ENCODE measurements around the gene STXBP2. TPM values are rescaled to one million over a fixed set of nuclear protein-coding genes. Genes with fewer than 3 reads are reported as not detected.

STXBP2 gene
- total RNA-seq, 1 experiment from 2014 or later = 94.4 TPM

DNA sequence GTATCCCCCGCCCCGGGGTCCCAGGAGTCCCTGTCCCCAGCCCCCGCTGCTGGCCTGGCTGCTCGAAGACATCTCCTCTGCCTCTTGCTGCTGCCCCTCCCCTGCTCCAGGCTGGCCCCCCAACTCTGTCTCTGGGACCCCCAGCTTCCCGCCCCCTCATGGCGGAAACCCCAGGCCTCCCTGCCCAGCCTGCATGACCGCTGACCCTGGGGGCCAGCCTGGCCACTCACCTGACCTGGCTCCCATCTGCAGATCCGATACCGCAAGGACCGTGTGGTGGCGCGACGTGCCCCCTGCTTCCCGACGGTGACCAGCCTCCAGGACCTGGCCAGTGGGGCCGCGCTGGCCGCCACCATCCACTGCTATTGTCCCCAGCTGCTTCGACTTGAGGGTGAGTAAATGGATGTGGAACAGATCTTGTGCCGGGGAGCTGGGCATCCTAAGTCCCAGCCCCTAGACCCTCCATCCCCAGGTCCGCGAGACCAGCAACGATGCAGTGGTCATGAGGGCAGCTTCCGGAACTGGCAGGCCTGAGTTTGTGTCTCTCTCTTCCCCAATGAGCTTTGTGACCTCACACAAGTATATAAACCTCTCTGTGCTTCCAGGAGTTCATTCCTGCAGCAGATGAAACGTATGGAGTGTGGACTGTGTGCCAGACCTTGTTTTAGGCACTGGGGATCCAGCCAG is 28.9 kb upstream of the STXBP2 start:
- no peak for DNase-seq (ENCODE audit: unreplicated experiment)
- H3K36me3 Mint-ChIP-seq (ENCODE audit: insufficient read depth, unreplicated experiment) = peaks cover 22% of the 10 kb centered on the region
- no TSS peak for BruUV-seq (replicated peaks)
- H3K4me3 Mint-ChIP-seq (ENCODE audit: unreplicated experiment) = no peak overlapping the region
- H3K27ac Mint-ChIP-seq (ENCODE audit: low read depth, unreplicated experiment) = no peak overlapping the region
- ChIA-PET CTCF (interaction anchor here (0.7 to 1.2 kb wide), 2 partner anchors 15 to 40 kb away, joined by 4 to 8 read pairs; no protein-coding TSS in a partner anchor), POLR2A (interaction anchor here (1.1 to 1.2 kb wide), 2 partner anchors 12 to 22 kb away, joined by 3 read pairs; partner anchors contain the start of genes PET100 and XAB2)
- H3K4me1 Mint-ChIP-seq (ENCODE audit: insufficient read depth, unreplicated experiment) = no peaks in the 10 kb centered on the region
- TF ChIP-seq, protein P1, sequence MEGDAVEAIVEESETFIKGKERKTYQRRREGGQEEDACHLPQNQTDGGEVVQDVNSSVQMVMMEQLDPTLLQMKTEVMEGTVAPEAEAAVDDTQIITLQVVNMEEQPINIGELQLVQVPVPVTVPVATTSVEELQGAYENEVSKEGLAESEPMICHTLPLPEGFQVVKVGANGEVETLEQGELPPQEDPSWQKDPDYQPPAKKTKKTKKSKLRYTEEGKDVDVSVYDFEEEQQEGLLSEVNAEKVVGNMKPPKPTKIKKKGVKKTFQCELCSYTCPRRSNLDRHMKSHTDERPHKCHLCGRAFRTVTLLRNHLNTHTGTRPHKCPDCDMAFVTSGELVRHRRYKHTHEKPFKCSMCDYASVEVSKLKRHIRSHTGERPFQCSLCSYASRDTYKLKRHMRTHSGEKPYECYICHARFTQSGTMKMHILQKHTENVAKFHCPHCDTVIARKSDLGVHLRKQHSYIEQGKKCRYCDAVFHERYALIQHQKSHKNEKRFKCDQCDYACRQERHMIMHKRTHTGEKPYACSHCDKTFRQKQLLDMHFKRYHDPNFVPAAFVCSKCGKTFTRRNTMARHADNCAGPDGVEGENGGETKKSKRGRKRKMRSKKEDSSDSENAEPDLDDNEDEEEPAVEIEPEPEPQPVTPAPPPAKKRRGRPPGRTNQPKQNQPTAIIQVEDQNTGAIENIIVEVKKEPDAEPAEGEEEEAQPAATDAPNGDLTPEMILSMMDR (IDR thresholded peaks at IDR 0.05; ENCODE audit: unreplicated experiment) = no peak
- intact Hi-C loops (cut with micrococcal nuclease) = no loop called here
- H3K27me3 Mint-ChIP-seq (ENCODE audit: insufficient read depth, unreplicated experiment) = no peaks in the 10 kb centered on the region
- peaks cover 7% of the 10 kb centered on the region for H3K9me3 Mint-ChIP-seq (ENCODE audit: unreplicated experiment)

DNA sequence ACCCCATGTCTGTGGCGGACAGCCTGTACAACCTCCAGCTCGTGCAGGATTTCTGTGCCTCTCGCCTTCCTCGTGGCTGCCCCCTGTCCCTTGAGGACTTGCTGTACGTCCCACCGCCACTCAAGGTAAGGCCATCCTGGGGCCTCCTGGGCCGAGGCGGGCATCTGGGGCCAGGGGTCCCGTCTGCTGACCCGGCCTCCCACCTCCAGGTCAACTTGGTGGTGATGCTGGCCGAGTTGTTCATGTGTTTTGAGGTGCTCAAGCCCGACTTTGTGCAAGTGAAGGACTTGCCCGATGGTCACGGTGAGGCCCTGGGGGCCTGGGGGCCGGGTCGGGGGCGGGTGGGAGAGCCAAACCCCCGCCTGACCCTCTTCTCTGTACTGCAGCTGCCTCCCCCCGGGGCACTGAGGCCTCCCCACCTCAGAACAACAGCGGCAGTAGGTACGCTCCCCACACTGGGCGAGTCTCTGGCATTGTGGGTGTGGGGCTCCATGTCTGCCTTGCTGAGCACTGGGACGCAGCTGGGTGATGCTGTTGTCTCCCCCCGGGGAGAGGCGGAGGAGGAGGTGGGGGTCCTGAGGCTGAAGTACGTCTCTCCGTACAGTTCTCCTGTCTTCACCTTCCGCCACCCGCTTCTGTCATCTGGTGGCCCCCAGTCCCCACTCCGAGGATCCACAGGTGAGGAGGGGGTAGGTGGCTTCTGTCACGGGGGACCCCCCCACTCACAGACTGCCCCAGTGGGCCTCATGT is 26.2 kb upstream of the STXBP2 start:
- CTCF ChIA-PET = interaction anchor here (0.6 kb wide), 2 partner anchors 117 to 291 kb away, joined by 3 to 4 read pairs; no protein-coding TSS in a partner anchor
- peaks cover 22% of the 10 kb centered on the region for H3K36me3 Mint-ChIP-seq (ENCODE audit: insufficient read depth, unreplicated experiment)
- no TSS peak for BruUV-seq (replicated peaks)

DNA sequence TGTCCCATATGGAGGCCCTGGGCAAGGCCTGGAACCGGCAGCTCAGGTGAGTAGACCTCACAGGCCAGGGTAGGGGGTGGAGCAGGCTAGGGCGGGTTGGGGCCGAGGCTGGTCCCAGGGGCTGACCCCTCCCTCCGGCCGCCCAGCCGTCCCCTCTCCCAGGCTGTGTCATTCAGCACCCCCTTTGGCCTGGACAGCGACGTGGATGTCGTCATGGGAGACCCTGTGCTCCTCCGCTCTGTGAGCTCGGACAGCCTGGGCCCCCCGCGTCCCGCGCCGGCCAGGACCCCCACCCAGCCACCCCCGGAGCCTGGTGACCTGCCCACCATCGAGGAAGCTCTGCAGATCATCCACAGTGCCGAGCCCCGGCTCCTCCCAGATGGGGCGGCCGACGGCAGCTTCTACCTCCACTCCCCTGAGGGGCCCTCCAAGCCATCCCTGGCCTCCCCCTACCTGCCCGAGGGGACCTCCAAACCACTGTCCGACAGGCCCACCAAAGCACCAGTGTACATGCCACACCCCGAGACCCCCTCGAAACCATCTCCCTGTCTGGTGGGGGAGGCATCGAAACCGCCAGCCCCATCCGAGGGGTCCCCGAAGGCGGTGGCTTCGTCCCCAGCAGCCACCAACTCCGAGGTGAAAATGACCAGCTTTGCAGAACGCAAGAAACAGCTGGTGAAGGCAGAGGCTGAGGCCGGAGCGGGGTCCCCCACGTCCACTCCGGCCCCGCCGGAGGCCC is 25.2 kb upstream of the STXBP2 start:
- ChIA-PET POLR2A (no interaction called here), CTCF (interaction anchor here (0.5 to 0.7 kb wide), 2 partner anchors 10 to 77 kb away, joined by 3 to 4 read pairs; no protein-coding TSS in a partner anchor)
- intact Hi-C loops (cut with micrococcal nuclease) = no loop called here
- TF ChIP-seq, protein P1 (IDR thresholded peaks at IDR 0.05; ENCODE audit: unreplicated experiment) = no peak
- DNase-seq (ENCODE audit: unreplicated experiment) = no peak
- Mint-ChIP-seq H3K36me3 (ENCODE audit: insufficient read depth, unreplicated experiment) (peaks cover 31% of the 10 kb centered on the region), H3K27me3 (ENCODE audit: insufficient read depth, unreplicated experiment) (no peaks in the 10 kb centered on the region), H3K9me3 (ENCODE audit: unreplicated experiment) (no peaks in the 10 kb centered on the region), H3K4me3 (ENCODE audit: unreplicated experiment) (no peak overlapping the region), H3K4me1 (ENCODE audit: insufficient read depth, unreplicated experiment) (no peaks in the 10 kb centered on the region), H3K27ac (ENCODE audit: low read depth, unreplicated experiment) (no peak overlapping the region)
- BruUV-seq (replicated peaks) = no TSS peak

More for the DNA sequence above, 26.2 kb upstream of the STXBP2 start:
- intact Hi-C loops (cut with micrococcal nuclease) = no loop called here
- H3K4me1 Mint-ChIP-seq (ENCODE audit: insufficient read depth, unreplicated experiment) = no peaks in the 10 kb centered on the region
- POLR2A ChIA-PET = no interaction called here
- no peak overlapping the region for H3K27ac Mint-ChIP-seq (ENCODE audit: low read depth, unreplicated experiment)
- H3K27me3 Mint-ChIP-seq (ENCODE audit: insufficient read depth, unreplicated experiment) = no peaks in the 10 kb centered on the region
- H3K4me3 Mint-ChIP-seq (ENCODE audit: unreplicated experiment) = no peak overlapping the region
- H3K9me3 Mint-ChIP-seq (ENCODE audit: unreplicated experiment) = peaks cover 2% of the 10 kb centered on the region
- TF ChIP-seq, protein P1 (IDR thresholded peaks at IDR 0.05; ENCODE audit: unreplicated experiment) = no peak
- DNase-seq (ENCODE audit: unreplicated experiment) = no peak

All from MCF 10A (cell line).